Vagina (tissue), 2 donors: ENCODE measurements around the gene SIVA1. TPM values are rescaled to one million over a fixed set of nuclear protein-coding genes. Genes with fewer than 3 reads are reported as not detected.

Source experiments
- DNase-seq, 2 donors: peaks; one replicate each; pipeline ENCODE4 v3.0.0-alpha.2; 2017; ENCODE audit errors: extremely low spot score in 2 of 2
- H3K27ac ChIP-seq: fragments of 200-600 bp; sonication (generic); one replicate; pipeline ENCODE4 v1.5.1; 2019
- H3K27me3 ChIP-seq: fragments of 200-600 bp; sonication (generic); one replicate; pipeline ENCODE4 v1.5.1; 2019
- H3K36me3 ChIP-seq, 2 donors: fragments of 200-600 bp; sonication (generic); one replicate each; pipeline ENCODE4 v1.5.1; 2017 to 2019
- H3K4me1 ChIP-seq: fragments of 200-600 bp; sonication (generic); one replicate; pipeline ENCODE4 v1.5.1; 2019
- H3K4me3 ChIP-seq, 2 donors: fragments of 200-600 bp; sonication (generic); 1 replicate in 1 of 2; 2 replicates in 1 of 2; pipeline ENCODE4 v1.5.1; 2016 to 2019
- H3K9me3 ChIP-seq: fragments of 200-600 bp; sonication (generic); one replicate; pipeline ENCODE4 v1.5.1; 2019
- POLR2A ChIP-seq, 2 donors: fragments of 450-650 bp; IDR thresholded peaks; one replicate each; pipeline ENCODE4 v1.6.1; 2017; ENCODE audit warnings: antibody characterized with exemption in 2 of 2, mild to moderate bottlenecking in 2 of 2, moderate library complexity in 2 of 2
- POLR2AphosphoS5 ChIP-seq, 2 donors: sonication (generic); formaldehyde crosslinking; IDR thresholded peaks; one replicate each; pipeline ENCODE4 v1.9.0; 2017; ENCODE audit warnings: antibody characterized with exemption in 2 of 2, mild to moderate bottlenecking in 2 of 2, low read depth in 1 of 2; ENCODE audit not compliant: insufficient read depth in 1 of 2
- intact Hi-C: fragments of 100-400 bp; cut with DNase I; formaldehyde crosslinking; loops from one replicate; pipeline ENCODE4 v1.15.1; 2023
- total RNA-seq: library from RNA; depleted of rRNA; stranded (reverse); fragments of >200 nt; gene quantifications from one replicate; pipeline ENCODE4 v1.2.3, GENCODE V29; 2016
- TF ChIP-seq, protein P1 (sequence below), 3 experiments: fragments of 450-650 bp in 2 of 3; fragments of 200-600 bp in 1 of 3; sonication (generic) in 1 of 3; IDR thresholded peaks; one replicate each; pipeline ENCODE4 v1.5.1; 2017 to 2019; ENCODE audit warnings: antibody characterized with exemption in 3 of 3, mild to moderate bottlenecking in 2 of 3, moderate library complexity in 2 of 3

The SIVA1 gene
- total RNA-seq, 1 donor from 2014 or later: 284 TPM

DNA sequence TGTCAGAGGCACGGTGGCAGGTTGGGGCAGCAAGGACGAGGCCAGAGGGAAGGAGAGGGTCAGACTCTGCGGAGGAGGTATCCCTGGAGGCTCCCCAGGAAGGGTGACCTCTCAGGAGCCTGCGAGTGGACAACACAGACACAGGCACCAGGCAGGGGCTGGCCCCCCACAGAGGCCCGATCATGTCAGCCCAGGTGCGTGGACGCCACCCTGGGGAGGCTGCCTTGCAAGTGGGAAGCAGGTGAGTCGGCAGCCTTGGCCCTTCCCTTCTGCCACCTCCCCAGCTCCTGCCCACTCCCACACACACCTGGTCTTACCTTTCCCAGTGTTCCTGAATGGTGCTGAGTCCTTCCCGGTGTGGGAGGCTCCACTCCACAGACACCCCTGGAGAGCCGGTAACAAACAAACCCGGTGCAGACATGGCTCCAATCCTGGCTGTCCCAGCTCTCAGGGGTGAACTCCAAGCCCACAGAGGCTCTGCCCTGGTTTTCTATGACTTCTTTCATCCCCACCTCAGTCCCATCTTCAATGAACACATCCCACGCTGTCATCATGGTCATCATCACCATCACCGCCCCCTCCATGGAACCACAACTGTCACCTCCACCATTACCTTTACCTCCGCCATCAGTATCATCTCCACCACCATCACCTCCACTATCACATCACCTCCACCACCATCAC lies 53.1 kb downstream of the SIVA1 start:
- H3K4me3 ChIP-seq: no peak overlapping the region
- TF ChIP-seq POLR2A (IDR thresholded peaks at IDR 0.05) (no peak), POLR2AphosphoS5 (IDR thresholded peaks at IDR 0.05; ENCODE audit: insufficient read depth in 1 of 2, low read depth in 1 of 2) (no peak)
- TF ChIP-seq, protein P1, sequence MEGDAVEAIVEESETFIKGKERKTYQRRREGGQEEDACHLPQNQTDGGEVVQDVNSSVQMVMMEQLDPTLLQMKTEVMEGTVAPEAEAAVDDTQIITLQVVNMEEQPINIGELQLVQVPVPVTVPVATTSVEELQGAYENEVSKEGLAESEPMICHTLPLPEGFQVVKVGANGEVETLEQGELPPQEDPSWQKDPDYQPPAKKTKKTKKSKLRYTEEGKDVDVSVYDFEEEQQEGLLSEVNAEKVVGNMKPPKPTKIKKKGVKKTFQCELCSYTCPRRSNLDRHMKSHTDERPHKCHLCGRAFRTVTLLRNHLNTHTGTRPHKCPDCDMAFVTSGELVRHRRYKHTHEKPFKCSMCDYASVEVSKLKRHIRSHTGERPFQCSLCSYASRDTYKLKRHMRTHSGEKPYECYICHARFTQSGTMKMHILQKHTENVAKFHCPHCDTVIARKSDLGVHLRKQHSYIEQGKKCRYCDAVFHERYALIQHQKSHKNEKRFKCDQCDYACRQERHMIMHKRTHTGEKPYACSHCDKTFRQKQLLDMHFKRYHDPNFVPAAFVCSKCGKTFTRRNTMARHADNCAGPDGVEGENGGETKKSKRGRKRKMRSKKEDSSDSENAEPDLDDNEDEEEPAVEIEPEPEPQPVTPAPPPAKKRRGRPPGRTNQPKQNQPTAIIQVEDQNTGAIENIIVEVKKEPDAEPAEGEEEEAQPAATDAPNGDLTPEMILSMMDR (IDR thresholded peaks at IDR 0.05): no peak
- no peak overlapping the region for H3K27ac ChIP-seq
- no peak for DNase-seq
- H3K36me3 ChIP-seq: no peaks in the 10 kb centered on the region
- H3K4me1 ChIP-seq: peaks cover 31% of the 10 kb centered on the region
- H3K27me3 ChIP-seq: no peaks in the 10 kb centered on the region
- H3K9me3 ChIP-seq: no peaks in the 10 kb centered on the region
- intact Hi-C loops: no loop called here

DNA sequence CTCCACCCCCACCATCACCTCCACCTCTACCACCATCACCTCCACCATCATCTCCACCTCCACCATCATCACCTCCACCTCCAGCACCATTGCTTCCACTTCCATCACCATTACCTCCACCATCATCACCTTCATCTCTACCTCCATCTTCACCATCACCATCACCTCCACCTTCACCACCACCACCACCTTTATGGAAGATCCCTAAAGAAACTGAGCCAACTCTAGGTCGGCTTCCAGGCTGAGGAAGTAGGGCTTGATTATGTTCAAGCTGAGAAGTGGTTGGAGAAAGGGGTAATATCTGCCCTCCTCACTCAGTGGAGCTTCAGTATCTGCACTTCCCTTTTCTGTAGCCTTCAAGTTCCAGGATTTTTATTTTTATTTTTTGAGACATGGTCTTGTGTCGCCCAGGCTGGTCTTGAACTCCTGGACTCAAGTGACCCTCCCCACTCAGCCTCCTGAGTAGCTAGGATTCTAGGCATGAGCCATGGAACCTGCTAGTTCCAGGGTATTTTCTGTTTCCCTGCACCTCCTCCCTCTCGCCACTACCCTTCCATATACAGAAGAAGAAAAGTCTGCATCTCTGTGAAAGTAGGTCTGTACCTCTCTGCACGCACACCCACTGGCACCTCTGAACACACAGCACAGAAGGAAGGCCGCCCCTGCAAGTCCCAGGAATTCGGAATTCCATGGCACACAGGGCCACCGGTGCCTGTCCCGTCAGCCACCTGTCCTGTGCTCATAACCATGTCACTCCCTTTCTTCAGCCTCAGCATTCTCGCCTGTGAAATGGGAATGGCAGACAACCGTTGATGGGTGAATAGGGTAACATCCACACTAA lies 53.9 kb downstream of the SIVA1 start:
- Histone ChIP-seq H3K4me1 (peaks cover 24% of the 10 kb centered on the region), H3K36me3 (no peaks in the 10 kb centered on the region), H3K27ac (no peak overlapping the region), H3K4me3 (no peak overlapping the region), H3K27me3 (no peaks in the 10 kb centered on the region), H3K9me3 (no peaks in the 10 kb centered on the region)
- DNase-seq: no peak
- intact Hi-C loops: no loop called here
- TF ChIP-seq POLR2AphosphoS5 (IDR thresholded peaks at IDR 0.05; ENCODE audit: insufficient read depth in 1 of 2, low read depth in 1 of 2): no peak

DNA sequence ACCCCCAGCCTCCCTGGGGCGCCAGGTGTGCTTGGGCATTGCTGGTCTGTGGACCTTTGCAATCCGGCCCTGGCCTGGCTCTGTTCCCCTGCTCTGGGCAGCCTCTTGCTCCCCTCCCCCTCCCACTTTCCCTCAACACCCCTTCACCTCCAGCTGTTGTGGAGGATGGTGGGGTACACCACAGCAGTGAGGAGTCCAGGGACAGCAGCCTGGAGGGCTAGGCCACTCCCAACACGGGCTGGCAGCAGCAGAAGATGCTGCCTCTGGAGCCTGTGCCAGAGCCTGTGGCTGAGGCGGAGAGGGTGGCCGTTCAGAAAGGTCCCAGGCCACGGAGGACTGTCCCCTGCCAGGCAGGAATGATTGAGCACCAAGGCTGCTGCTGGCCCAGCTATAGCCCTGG lies 55.5 kb downstream of the SIVA1 start:
- no peak overlapping the region for H3K4me3 ChIP-seq
- no peak overlapping the region for H3K27ac ChIP-seq
- H3K27me3 ChIP-seq: no peaks in the 10 kb centered on the region
- peaks cover 13% of the 10 kb centered on the region for H3K4me1 ChIP-seq
- no peak for DNase-seq
- TF ChIP-seq, protein P1 (IDR thresholded peaks at IDR 0.05): no peak
- TF ChIP-seq POLR2A (IDR thresholded peaks at IDR 0.05) (no peak), POLR2AphosphoS5 (IDR thresholded peaks at IDR 0.05; ENCODE audit: insufficient read depth in 1 of 2, low read depth in 1 of 2) (no peak)
- no peaks in the 10 kb centered on the region for H3K9me3 ChIP-seq
- H3K36me3 ChIP-seq: no peaks in the 10 kb centered on the region
- intact Hi-C loops: no loop called here

Other genes with a start within 250 kb of the SIVA1 start
- 1.7 TPM for gene C14orf180, start 173.4 kb upstream of the SIVA1 start, total RNA-seq
- gene TMEM179, start 148.4 kb upstream of the SIVA1 start, total RNA-seq: 7.9 TPM
- 49.1 TPM for gene INF2, start 63.5 kb upstream of the SIVA1 start, total RNA-seq
- 10.3 TPM for gene ADSS1, start 28.9 kb upstream of the SIVA1 start, total RNA-seq
- 92.8 TPM for gene AKT1, start 42.6 kb downstream of the SIVA1 start, total RNA-seq
- gene ZBTB42, start 48.0 kb downstream of the SIVA1 start, total RNA-seq: 7.6 TPM
- gene CEP170B, start 112.1 kb downstream of the SIVA1 start, total RNA-seq: 17.9 TPM
- gene PLD4, start 171.7 kb downstream of the SIVA1 start, total RNA-seq: not detected
- gene AHNAK2, start 225.2 kb downstream of the SIVA1 start, total RNA-seq: 180 TPM
- gene CLBA1, start 232.6 kb downstream of the SIVA1 start, total RNA-seq: 4.7 TPM